Astrocyte (in vitro differentiated cells and primary cell): ENCODE results near the gene TMPRSS6.

Experiments used
- CTCF ChIP-seq: IDR thresholded peaks from 2 replicates; pipeline ENCODE4 v1.5.1; 2011; ENCODE audit warnings: low read depth, mild to moderate bottlenecking, inconsistent platforms, low read length, moderate library complexity; ENCODE audit not compliant: insufficient read depth
- EZH2 ChIP-seq: IDR thresholded peaks from 2 replicates; pipeline ENCODE4 v1.6.1; 2012; ENCODE audit warnings: mild to moderate bottlenecking, low read length, inconsistent platforms; ENCODE audit not compliant: insufficient read depth

GRCh38 chr22:37046589-37046988 lies 62.9 kb downstream of the TMPRSS6 start:
- TF ChIP-seq CTCF (no peak), EZH2 (no peak)
